HepG2 (cell line): ENCODE data around the gene FOSL2. TPM values are rescaled to one million over a fixed set of nuclear protein-coding genes. Genes with fewer than 3 reads are reported as not detected.

Source experiments
- ATAC-seq: fragments of 200-7000 bp; cut with Tn5 transposase; 3 replicates; pipeline ENCODE4 v1.9.1; 2020; ENCODE audit warnings: mild to moderate bottlenecking, moderate library complexity
- BruUV-seq: library from RNA; stranded (reverse); fragments of 400-500 nt; replicated peaks from 2 replicates; lab custom pipeline; 2021; lab: Mats Ljungman, UMichigan
- CTCF ChIA-PET: fragments of 300-600 bp; formaldehyde crosslinking; extraction: SDS; loops from one replicate; lab custom pipeline; 2021; ENCODE audit warnings: low total read pairs, inconsistent platforms, low intra/inter-chr PET ratio; lab: Yijun Ruan, JAX
- POLR2A ChIA-PET: fragments of 350-600 bp; sonication (Branson Sonifier 250); formaldehyde crosslinking; loops from one replicate; lab custom pipeline; 2020; ENCODE audit warnings: antibody characterized with exemption, inconsistent platforms; lab: Yijun Ruan, JAX
- DNase-seq: peaks from one replicate; pipeline ENCODE4 v3.0.0-alpha.2; 2015; ENCODE audit warnings: low spot score
- FAIRE-seq: peaks from 3 replicates; lab custom pipeline; 2011; peaks lifted over from hg19 to GRCh38; lab: Jason Lieb, UNC
- H2AFZ ChIP-seq: one replicate; pipeline ENCODE4 v1.6.1; 2011; ENCODE audit warnings: low read length, inconsistent platforms
- H3K27ac ChIP-seq: fragments of 300-600 bp; 3 replicates; pipeline ENCODE4 v1.8.0; 2011; ENCODE audit warnings: mixed run types, mild to moderate bottlenecking, mixed read lengths, low read length, inconsistent platforms; ENCODE audit not compliant: insufficient read depth; ENCODE audit errors: extremely low read length
- H3K27me3 ChIP-seq, 2 experiments: fragments of 200-600 bp in 1 of 2; 2 replicates in 1 of 2; 3 replicates in 1 of 2; pipeline versions ENCODE4 v1.6.0 to v1.8.0; 2011; ENCODE audit warnings: low read length in 2 of 2, mild to moderate bottlenecking in 2 of 2, moderate library complexity in 2 of 2, inconsistent platforms in 1 of 2; ENCODE audit not compliant: insufficient read depth in 2 of 2, control insufficient read depth in 1 of 2
- H3K36me3 ChIP-seq, 2 experiments: fragments of 200-600 bp in 1 of 2; replicated peaks in 1 of 2; 2 replicates in 1 of 2; 3 replicates in 1 of 2; pipeline versions ENCODE4 v1.5.1 to v1.8.0; 2011; ENCODE audit warnings: low read length in 2 of 2, inconsistent platforms in 1 of 2; ENCODE audit not compliant: insufficient read depth in 2 of 2, control insufficient read depth in 1 of 2
- H3K4me1 ChIP-seq: 2 replicates; pipeline ENCODE4 v1.5.1; 2012; ENCODE audit warnings: low read length, inconsistent platforms; ENCODE audit not compliant: insufficient read depth
- H3K4me2 ChIP-seq: 2 replicates; pipeline ENCODE4 v1.6.0; 2011; ENCODE audit warnings: low read depth, low read length, inconsistent platforms
- H3K4me3 ChIP-seq, 3 experiments: fragments of 200-600 bp in 1 of 3; sonication (generic), shearing (Covaris generic) in 1 of 3; replicated peaks in 1 of 3; 2 replicates each; pipeline ENCODE4 v1.5.1; 2011 to 2016; ENCODE audit warnings: low read length in 3 of 3, inconsistent platforms in 2 of 3, low read depth in 2 of 3, mild to moderate bottlenecking in 2 of 3, control low read depth in 1 of 3, mixed read lengths in 1 of 3; ENCODE audit not compliant: insufficient read depth in 1 of 3
- H3K79me2 ChIP-seq: one replicate; pipeline ENCODE4 v1.6.1; 2011; ENCODE audit warnings: low read length, inconsistent platforms; ENCODE audit not compliant: insufficient read depth
- H3K9ac ChIP-seq: 2 replicates; pipeline ENCODE4 v1.6.0; 2011; ENCODE audit warnings: mild to moderate bottlenecking, low read depth, low read length, inconsistent platforms; ENCODE audit not compliant: insufficient read depth
- H3K9me3 ChIP-seq: 2 replicates; pipeline ENCODE4 v1.5.1; 2012; ENCODE audit warnings: mild to moderate bottlenecking, low read length
- H4K20me1 ChIP-seq: 2 replicates; pipeline ENCODE4 v1.6.0; 2011; ENCODE audit warnings: inconsistent platforms, mild to moderate bottlenecking, low read length, moderate library complexity; ENCODE audit not compliant: insufficient read depth
- FOXO1 ChIP-seq: sonication (generic); formaldehyde crosslinking; IDR thresholded peaks from 2 replicates; pipeline ENCODE4 v1.4.0; 2020; ENCODE audit warnings: missing genetic modification reagents
- FOXP1 ChIP-seq, 2 experiments: fragments of 450-650 bp in 1 of 2; IDR thresholded peaks; 2 replicates each; pipeline ENCODE4 v1.6.1; 2017 to 2018; ENCODE audit warnings: antibody characterized with exemption in 1 of 2
- GATAD2A ChIP-seq: IDR thresholded peaks from 2 replicates; pipeline ENCODE4 v1.6.1; 2016
- HNRNPLL ChIP-seq: fragments of 200-400 bp; formaldehyde crosslinking; IDR thresholded peaks from 2 replicates; pipeline ENCODE4 v1.6.1; 2017; ENCODE audit warnings: mild to moderate bottlenecking, low read depth, low read length; ENCODE audit not compliant: poor library complexity, severe bottlenecking
- LCORL ChIP-seq, 2 experiments: fragments of 450-650 bp in 1 of 2; sonication (generic) in 1 of 2; formaldehyde crosslinking in 1 of 2; IDR thresholded peaks; 2 replicates each; pipeline versions ENCODE4 v1.5.0 to v1.6.1; 2017 to 2020; ENCODE audit warnings: antibody characterized with exemption in 1 of 2, missing genetic modification reagents in 1 of 2
- PAXIP1 ChIP-seq: sonication (generic); formaldehyde crosslinking; conservative IDR thresholded peaks from 2 replicates; pipeline ENCODE4 v1.4.0; 2020; ENCODE audit warnings: mild to moderate bottlenecking, missing genetic modification reagents, moderate library complexity
- SALL1 ChIP-seq: sonication (generic); formaldehyde crosslinking; IDR thresholded peaks from 2 replicates; pipeline ENCODE4 v1.8.0; 2022; ENCODE audit warnings: mild to moderate bottlenecking, missing genetic modification reagents
- ZFP36L2 ChIP-seq: sonication (generic); formaldehyde crosslinking; IDR thresholded peaks from 2 replicates; pipeline ENCODE4 v1.4.0; 2020; ENCODE audit warnings: missing genetic modification reagents
- WGBS: methylation state at CpG from one replicate; pipeline ENCODE4 v1.1.6; 2017; ENCODE audit warnings: low lambda C conversion rate; 5-methylcytosine and 5-hydroxymethylcytosine counted together
- in situ Hi-C: cut with HindIII; loops from 2 replicates; pipeline ENCODE4 v1.10.0; 2017; ENCODE audit warnings: low pct_unique_long_range_greater_than_20kb; ENCODE audit not compliant: extremely low pct_ligation_motif_present
- intact Hi-C: fragments of 100-400 bp; cut with micrococcal nuclease; formaldehyde crosslinking; loops from one replicate; pipeline ENCODE4 v1.10.0; 2022; ENCODE audit not compliant: unreplicated experiment
- polyA plus RNA-seq, 8 experiments: library from polyadenylated mRNA; depleted of rRNA in 3 of 8; stranded (reverse) in 7 of 8; unstranded in 1 of 8; fragments of >200 nt; fragmentation: Illumina TruSeq in 4 of 8; extraction: Trizol in 4 of 8; gene quantifications; 2 replicates each; pipeline versions ENCODE4 v1.2.1 to v1.2.3, GENCODE V29; 2011 to 2016; ENCODE audit warnings: low read depth in 4 of 8, missing spikeins in 1 of 8, mixed read lengths in 1 of 8; ENCODE audit not compliant: insufficient read depth in 1 of 8
- total RNA-seq, 5 experiments: library from RNA; depleted of rRNA; stranded (reverse); fragments of >200 nt; fragmentation: Illumina TruSeq; extraction: Trizol; gene quantifications; 2 replicates each; pipeline ENCODE4 v1.2.3, GENCODE V29; 2016; ENCODE audit warnings: low read depth in 1 of 5
- TF ChIP-seq, protein P1 (sequence below): sonication (generic); formaldehyde crosslinking; IDR thresholded peaks from 2 replicates; pipeline ENCODE4 v1.9.0; 2021; ENCODE audit warnings: mild to moderate bottlenecking, missing genetic modification reagents

FOSL2 gene
- total and polyA plus RNA-seq, 2 of the 13 experiments (the other 11 are each of a cell fraction or from before 2014, with no cell fraction given), result 3.4 to 18.1 TPM

DNA sequence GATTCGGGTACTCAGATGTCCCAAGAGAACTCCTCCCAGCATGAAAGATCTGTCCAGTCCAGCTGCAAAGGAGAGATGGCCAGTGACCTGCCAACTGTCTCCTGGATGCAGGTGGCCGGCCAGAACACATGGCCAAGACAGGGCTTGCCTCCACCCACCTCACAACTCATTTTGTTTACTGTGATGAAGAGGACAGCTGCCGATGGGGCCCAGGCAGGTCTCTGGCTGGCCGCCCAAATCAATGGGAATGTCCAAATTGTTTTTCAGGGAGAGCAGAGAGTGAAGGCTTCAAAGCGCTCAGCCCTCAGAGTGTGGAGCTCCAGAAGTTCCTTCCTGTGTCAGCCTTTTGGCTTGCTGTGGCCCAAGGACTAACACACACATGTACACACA is 41.9 kb downstream of the FOSL2 start:
- WGBS, result 5% methylated on average over 2 of the region's 5 CpGs
- in situ Hi-C loops (no loop called here), intact Hi-C loops (no loop called here)
- ChIA-PET POLR2A (interaction anchor here (1.0 to 1.5 kb wide), 4 partner anchors 21 to 682 kb away, joined by 3 to 11 read pairs (median 4); partner anchors contain the start of gene FOSL2), CTCF (no interaction called here)
- no peak for FAIRE-seq
- Histone ChIP-seq H3K9me3 (peaks cover 8% of the 10 kb centered on the region; the same call in 1 of the 2 replicates), H3K79me2 (no peaks in the 10 kb centered on the region), H4K20me1 (no peaks in the 10 kb centered on the region), H3K4me3 (no peak overlapping the region), H3K27ac (no peak overlapping the region), H2AFZ (no peak overlapping the region), H3K9ac (no peak overlapping the region), H3K27me3 (no peaks in the 10 kb centered on the region), H3K4me1 (peaks cover 53% of the 10 kb centered on the region), H3K36me3 (no peaks in the 10 kb centered on the region), H3K4me2 (no peak overlapping the region)
- peak; percentile 36 for DNase-seq
- BruUV-seq, result no TSS peak
- ATAC-seq, result peak; percentile 26
- TF ChIP-seq, protein P1, sequence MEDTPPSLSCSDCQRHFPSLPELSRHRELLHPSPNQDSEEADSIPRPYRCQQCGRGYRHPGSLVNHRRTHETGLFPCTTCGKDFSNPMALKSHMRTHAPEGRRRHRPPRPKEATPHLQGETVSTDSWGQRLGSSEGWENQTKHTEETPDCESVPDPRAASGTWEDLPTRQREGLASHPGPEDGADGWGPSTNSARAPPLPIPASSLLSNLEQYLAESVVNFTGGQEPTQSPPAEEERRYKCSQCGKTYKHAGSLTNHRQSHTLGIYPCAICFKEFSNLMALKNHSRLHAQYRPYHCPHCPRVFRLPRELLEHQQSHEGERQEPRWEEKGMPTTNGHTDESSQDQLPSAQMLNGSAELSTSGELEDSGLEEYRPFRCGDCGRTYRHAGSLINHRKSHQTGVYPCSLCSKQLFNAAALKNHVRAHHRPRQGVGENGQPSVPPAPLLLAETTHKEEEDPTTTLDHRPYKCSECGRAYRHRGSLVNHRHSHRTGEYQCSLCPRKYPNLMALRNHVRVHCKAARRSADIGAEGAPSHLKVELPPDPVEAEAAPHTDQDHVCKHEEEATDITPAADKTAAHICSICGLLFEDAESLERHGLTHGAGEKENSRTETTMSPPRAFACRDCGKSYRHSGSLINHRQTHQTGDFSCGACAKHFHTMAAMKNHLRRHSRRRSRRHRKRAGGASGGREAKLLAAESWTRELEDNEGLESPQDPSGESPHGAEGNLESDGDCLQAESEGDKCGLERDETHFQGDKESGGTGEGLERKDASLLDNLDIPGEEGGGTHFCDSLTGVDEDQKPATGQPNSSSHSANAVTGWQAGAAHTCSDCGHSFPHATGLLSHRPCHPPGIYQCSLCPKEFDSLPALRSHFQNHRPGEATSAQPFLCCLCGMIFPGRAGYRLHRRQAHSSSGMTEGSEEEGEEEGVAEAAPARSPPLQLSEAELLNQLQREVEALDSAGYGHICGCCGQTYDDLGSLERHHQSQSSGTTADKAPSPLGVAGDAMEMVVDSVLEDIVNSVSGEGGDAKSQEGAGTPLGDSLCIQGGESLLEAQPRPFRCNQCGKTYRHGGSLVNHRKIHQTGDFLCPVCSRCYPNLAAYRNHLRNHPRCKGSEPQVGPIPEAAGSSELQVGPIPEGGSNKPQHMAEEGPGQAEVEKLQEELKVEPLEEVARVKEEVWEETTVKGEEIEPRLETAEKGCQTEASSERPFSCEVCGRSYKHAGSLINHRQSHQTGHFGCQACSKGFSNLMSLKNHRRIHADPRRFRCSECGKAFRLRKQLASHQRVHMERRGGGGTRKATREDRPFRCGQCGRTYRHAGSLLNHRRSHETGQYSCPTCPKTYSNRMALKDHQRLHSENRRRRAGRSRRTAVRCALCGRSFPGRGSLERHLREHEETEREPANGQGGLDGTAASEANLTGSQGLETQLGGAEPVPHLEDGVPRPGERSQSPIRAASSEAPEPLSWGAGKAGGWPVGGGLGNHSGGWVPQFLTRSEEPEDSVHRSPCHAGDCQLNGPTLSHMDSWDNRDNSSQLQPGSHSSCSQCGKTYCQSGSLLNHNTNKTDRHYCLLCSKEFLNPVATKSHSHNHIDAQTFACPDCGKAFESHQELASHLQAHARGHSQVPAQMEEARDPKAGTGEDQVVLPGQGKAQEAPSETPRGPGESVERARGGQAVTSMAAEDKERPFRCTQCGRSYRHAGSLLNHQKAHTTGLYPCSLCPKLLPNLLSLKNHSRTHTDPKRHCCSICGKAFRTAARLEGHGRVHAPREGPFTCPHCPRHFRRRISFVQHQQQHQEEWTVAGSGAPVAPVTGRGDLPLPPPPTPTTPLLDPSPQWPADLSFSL (CRISPR knock-in tag), result peak; percentile 35; the same call in 1 of the 2 replicates
- no peak for TF ChIP-seq FOXP1 (IDR thresholded peaks at IDR 0.05)
- TF ChIP-seq FOXP1 (CRISPR knock-in tag; IDR thresholded peaks at IDR 0.05), result 0 out of 2 replicates have a peak, but pooled peaks have one; percentile 35
- no peak for TF ChIP-seq LCORL (IDR thresholded peaks at IDR 0.05)
- TF ChIP-seq LCORL (CRISPR knock-in tag; IDR thresholded peaks at IDR 0.05), result peak; percentile 59; the same call in 1 of the 2 replicates
- 0 out of 2 replicates have a peak, but pooled peaks have one; percentile 18 for TF ChIP-seq PAXIP1
- TF ChIP-seq ZFP36L2 (CRISPR knock-in tag), result no peak
- TF ChIP-seq SALL1 (CRISPR knock-in tag), result peak; percentile 57; the same call in 1 of the 2 replicates
- TF ChIP-seq GATAD2A (CRISPR knock-in tag), result 0 out of 2 replicates have a peak, but pooled peaks have one; percentile 25
- TF ChIP-seq HNRNPLL, result no peak
- peak; percentile 36; the same call in 1 of the 2 replicates for TF ChIP-seq FOXO1 (CRISPR knock-in tag)
